Endometrial microvascular endothelial cells (primary cell): ENCODE measurements around the gene C17orf67. TPM values are rescaled to one million over a fixed set of nuclear protein-coding genes. Genes with fewer than 3 reads are reported as not detected.

Experiments used
- in situ Hi-C: cut with HindIII; loops from 2 replicates; pipeline ENCODE4 v1.10.0; 2017; ENCODE audit warnings: low sequenced_read_pairs, low pct_unique_long_range_greater_than_20kb; ENCODE audit errors: inconsistent ontology term
- total RNA-seq: library from RNA; depleted of rRNA; stranded (reverse); fragments of >200 nt; gene quantifications from one replicate; pipeline ENCODE4 v1.2.3, GENCODE V29; 2015; ENCODE audit errors: inconsistent ontology term

Gene C17orf67
- total RNA-seq, 1 donor from 2014 or later: 1.5 TPM

DNA sequence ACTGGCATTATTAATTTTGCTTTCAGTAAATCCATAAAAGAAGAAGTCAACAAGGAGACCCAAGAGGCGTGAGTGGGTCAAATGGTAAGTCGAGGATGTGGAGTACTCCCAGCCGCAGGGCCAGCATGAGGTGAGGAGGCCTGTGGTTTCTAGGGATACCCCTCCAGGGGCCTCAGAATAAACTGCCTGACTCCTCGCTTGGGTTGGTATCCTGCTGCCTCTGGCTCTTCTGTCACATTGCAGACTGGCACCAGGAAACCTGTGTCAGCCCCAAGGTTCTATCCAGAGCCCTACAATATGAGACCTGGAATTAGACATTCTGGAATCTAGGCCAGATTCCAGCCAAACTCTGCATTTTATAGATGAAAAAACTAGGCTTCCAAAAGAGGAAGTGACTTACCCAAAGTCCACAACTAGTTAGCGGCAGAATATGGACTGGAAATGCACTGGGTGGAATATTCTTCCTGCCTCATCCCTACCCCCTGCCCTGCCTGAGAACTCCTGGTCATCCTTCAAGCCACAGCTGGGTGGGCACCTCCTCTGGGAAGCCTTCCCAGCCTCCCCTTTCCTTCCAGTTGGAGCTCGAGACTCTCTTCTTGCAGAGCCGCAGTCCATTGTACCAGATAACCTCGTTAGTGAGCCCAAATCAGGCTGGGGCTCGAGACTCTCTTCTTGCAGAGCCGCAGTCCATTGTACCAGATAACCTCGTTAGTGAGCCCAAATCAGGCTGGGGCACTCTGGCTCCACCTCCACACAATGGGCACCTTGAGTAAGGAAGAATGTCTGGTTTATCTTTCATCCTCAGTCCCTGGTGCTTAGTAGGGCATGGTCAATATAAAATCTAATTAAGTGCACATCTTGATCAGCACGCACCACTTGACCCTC, 22.6 kb downstream of the C17orf67 start:
- in situ Hi-C loops: no loop called here

DNA sequence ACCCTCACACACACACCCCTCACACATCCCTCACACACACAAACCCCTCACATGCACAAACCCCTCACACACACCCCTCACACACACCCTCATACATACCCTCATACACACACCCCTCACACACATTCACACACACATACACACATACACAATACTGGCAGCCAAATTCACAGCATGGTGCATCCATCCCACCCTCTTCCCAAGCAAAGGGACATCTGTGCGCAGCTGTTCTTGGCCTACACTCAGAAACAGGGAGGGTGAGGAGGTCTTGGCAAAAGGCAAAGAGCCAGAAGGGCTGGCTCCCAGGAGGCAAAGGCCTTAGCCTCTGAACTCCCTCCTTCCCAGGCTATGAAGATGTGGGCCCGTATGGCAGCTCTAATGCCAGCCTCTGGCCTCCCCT, 23.4 kb downstream of the C17orf67 start:
- in situ Hi-C loops: no loop called here

DNA sequence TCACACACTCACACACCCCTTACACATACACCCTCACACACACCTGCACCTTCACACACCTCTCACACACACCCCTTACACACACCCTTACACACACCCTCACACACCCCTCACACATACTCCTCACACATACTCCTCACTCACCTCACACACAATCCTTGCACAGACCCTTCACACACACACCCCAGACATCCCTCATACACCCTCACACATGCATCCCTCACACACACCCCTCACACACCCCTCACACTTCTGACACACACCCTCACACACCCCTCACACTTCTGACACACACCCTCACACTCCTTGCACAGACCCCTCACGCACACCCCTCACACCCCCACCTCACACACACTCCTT, 23.9 kb downstream of the C17orf67 start:
- in situ Hi-C loops: no loop called here

DNA sequence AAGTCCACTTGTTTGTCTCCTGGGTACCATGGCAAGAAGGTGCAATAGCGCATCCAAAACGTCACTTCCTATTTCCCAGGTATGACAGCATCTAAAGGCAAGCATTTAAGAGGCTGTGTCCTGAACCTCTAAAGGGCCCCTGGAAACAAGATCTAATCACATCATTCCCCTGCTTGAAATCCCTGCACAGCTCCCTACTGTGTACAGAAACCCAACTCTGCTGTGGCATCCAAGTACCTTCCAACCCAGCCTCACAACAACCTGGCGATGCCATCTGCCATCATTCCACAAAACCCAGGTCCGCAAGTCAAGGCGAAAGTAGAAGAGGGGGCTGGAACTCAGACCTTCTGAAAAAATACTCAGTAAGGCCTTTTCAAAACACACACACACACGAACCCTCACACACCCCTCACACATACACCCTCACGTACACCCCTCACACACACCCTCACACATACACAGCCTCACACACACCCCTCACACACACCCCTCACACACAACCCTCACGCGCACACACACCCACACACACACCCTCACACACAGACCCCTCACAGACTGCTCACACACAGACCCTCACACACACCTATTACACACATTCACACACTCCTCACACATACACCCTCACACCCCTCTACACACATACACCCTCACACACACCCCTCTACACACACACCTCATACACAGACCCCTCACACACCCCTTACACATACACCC, 24.5 kb downstream of the C17orf67 start:
- in situ Hi-C loops: no loop called here

DNA sequence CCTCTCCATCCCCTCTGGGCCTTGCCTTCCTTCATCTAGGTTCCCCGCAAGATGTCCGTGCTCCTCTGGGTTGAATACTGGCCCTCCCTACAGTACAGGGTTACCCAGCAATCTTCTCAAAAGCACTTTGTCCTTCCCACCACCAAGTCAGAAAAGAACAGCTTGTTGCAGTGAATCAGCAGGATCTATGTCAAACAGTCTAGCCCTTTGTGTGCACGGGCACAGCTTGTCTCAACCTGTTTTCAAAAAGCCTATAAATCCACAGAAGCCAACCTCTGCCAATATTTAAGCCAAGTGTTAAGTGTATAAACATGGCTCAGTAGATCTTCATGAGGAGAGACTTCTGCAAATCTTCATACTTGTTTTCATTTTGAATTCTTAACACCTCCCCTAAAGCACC, 25.2 kb downstream of the C17orf67 start:
- in situ Hi-C loops: no loop called here

DNA sequence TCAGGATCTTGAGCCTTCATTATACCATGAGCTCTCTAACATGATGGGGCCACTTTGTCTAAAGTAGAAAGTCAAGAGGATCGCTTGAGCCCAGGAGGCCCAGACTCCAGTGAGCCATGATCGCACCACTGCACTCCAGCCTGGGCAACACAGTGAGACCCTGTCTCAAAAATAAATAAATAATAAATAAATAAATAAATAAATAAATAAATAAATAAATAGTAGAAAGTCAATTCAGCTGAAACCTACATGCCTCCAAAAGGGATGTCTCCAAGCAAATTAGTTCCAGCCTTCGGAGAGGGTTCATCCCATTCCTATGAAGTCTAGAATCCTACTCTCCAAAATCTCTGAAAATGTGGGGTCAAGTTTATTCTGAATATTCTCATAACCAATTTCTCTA, 26.0 kb downstream of the C17orf67 start:
- in situ Hi-C loops: no loop called here

DNA sequence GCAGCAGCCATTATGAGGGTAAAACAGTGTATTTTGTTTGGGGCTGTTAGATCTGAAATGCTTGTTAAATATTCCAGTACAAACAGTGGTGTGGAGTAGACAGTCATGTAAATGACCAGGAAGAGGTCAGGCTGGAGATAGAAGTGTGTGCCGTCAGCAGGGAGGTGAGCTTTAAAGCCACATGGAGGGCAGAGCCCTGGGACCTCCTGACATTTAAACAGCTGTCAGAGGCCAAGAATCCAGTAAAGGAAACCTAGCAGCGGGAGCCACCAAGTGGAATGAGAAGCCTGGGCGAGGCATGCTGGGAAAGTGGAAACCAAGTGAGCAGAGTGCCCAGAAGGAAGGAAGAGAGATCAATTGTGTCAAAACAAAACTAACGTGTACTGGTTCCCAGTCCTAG, 26.8 kb downstream of the C17orf67 start:
- in situ Hi-C loops: no loop called here

DNA sequence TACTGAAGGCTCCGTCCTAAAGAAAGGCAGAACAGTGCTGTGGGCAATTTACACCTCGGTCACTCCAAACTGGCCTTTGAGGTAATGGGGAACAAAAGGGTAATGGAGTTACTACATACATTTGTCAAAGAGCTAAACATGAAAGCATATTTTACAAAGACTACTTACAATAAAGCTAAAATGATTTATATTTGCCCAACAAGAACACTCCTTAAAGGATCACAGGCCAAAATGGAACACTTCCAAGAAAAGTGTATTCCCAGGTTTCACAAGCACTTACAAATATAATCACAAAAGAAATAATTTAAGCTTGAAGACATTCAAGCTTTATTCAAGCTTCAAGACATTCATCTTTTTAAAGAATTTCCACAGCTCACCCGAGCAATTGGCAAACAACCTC, 29.3 kb downstream of the C17orf67 start:
- in situ Hi-C loops: no loop called here

DNA sequence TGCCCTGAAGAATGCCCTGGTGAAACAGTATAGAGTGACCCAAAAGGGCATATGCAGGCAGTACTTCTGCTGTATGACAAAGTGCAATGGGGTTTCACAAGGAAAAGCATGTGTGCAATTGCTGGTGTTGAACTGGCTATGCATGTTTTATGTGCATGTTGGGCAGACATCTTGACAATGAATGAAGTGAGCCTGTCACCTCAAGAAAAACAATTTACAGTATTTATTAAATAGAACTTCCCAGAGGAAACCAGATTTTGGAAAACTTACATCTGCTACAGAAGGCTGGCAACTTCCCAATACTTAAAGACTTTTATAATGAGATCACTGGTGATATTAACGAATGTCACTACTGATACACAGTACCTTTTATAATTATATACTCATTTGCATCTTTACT, 30.6 kb downstream of the C17orf67 start:
- in situ Hi-C loops: no loop called here

DNA sequence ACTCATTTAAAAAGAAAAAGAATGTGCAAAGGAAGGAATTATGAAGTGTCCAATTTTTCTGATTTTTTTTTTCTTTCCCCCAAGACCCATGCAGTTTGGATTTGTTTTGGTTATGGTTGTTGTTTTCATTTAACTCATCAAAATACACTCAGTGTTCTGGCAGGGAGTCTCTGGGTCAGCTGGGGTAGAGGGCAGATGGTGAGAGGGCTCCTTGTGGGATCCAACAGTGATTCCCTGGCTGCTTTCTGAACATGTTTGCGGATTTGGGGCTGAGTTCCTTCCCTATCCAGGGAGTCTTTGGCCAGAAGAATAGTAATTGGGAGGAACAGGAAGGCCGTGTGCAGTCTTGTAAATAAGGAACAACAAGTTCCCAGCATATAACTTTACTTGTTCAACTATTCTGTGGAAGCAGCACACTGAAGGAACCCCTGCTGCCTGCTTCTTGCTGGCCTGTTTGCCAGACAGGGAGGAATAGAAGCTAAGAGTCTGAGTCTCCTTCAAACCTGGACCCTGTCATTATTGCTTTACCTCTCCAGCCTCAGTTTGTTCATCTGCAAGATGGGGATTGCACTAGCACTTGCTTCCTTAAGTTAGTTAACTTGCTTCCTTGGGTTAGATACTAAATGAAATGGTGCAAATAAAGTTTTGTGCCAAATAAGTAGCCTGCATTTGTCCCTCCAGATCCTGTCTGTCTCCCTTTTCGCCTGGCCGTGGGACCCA, 32.1 kb downstream of the C17orf67 start:
- in situ Hi-C loops: no loop called here

DNA sequence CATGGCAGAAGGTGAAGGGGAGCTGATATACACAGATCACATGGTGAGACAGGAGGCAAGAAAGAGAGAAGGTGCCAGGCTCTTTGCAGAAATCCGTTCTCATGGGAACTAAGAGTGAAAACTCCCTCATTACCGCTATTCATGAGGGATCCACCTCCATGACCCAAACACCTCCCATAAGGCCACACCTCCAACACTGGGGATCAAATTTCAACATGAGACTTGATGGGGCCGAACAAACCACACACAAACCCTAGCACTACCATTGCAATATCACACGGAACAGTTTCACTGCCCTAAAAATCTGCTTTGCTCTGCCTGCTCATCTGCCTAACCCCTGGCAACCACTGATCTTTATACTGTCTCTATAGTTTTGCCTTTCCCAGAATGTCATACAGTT, 34.8 kb downstream of the C17orf67 start:
- in situ Hi-C loops: no loop called here

DNA sequence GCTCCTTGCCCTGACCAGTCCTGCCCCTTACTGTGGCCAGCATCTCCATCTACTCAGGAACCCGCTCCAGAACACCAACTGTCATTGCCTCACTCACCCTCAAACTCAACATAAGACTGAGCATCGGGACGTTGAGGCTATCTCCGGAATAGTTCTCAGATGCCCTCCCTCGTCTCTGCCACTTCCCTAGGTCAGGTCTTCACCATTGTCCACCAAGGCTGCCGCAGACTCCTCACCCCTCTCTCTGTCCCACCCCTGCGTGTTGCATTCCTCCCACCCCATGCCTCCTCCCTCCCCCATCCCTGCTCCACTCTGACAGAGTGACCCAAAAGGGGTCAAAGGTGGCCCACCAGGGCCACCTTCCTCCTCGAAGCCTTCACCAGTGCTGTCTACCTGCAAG, 37.2 kb downstream of the C17orf67 start:
- in situ Hi-C loops: no loop called here

DNA sequence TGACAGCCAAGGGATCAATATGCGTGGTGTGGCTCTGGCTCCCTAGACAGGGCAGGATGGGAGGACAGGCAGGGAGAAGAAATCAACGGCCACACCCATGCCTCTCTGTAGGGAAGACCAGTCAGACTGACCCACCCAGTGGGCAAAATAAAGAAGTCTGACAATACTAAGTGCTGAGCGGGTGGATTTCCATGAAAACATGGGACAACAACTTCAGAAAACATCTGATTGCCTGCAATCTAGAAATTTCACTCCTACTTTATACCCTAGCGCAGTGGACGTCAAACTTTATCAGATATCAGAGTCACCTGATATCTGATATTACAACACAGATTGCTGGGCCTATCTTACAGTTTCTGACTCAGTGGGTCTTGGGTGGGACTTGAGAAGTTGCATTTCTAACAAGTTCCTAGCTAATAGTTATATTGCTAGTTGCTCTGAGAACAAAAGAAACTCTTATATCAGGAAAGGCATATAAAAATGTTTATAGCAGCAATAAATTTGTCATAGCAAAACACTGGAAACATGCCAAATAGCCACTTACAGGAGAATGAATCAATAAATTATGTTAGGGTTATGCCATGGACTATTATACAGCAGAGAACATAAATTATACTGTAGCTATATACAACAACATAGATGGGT, 38.4 kb downstream of the C17orf67 start:
- in situ Hi-C loops: no loop called here

DNA sequence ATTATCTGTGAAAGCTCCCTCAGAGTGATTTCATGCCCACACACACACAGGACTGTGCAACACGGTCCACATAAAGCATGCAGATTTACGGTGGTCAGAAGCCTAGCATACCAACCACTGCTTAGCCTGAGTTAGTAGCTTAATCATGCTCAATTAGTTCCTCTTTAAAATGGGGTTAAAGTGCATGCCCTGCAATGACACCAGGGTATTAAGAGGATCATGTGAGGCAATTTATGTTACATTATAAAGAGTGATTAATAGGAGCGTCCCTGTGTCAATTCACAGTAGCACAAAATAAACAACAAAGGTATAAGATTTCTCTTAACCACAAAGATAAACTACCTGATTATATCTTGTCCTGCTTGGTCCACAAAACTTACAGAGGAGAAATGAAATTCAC, 39.8 kb downstream of the C17orf67 start:
- in situ Hi-C loops: no loop called here

DNA sequence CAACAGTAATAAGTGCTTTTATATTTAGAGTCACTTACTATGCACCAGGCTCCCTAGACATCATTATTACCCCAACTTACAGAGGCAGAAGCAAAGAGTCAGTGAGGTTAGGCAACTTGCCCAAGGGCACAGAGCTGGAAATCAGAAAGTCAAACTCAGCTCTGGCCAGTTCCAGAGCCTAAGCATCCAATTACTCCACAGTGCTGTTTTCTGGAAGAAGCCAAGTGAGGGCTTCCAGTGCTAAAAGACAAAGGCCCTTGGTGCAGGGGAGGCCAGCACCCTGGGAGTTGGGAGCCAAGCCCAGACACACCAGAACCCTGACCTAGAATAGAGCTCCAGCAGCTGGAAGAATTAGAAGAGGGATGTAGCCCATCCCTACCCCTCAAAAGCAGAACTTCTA, 40.2 kb downstream of the C17orf67 start:
- in situ Hi-C loops: no loop called here

DNA sequence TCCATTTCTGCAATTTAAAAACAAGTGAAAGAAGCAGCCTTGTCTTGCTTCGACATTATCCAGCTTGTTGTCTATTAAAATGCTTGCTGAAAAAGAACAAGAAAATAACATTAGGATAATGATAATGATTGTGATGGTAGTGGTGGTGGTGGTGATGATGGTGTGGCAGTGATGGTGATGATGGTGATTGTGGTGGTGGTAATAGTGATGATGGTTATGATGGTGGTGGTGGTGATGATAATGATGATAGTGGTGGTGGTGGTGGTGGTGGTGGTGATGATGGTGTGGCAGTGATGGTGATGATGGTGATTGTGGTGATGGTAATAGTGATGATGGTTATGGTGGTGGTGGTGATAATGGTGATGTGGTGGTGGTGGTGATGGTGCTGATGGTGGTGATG, 41.5 kb downstream of the C17orf67 start:
- in situ Hi-C loops: no loop called here

DNA sequence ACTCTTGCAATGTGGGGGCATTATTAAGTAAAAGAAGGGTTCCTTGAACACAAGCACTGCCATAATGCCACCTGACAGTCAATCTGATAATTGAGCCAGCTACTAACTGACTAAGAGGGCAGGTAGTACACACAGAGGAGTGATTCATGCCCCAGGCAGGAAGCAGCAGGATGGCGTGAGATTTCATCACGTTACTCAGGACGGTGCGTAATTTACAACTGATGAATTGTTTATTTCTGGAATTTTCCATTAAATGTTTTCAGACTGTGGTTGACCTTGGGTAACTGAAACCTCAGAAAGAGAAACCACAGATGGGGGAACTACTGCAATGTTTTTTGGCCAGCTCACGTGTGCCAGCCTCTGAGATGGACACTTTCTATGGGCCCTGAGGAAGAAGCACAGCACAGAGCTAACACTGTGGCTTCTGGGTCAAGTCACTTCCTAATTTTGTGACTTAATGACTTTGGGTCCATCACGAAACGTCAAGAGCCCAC, 46.7 kb downstream of the C17orf67 start:
- in situ Hi-C loops: no loop called here

DNA sequence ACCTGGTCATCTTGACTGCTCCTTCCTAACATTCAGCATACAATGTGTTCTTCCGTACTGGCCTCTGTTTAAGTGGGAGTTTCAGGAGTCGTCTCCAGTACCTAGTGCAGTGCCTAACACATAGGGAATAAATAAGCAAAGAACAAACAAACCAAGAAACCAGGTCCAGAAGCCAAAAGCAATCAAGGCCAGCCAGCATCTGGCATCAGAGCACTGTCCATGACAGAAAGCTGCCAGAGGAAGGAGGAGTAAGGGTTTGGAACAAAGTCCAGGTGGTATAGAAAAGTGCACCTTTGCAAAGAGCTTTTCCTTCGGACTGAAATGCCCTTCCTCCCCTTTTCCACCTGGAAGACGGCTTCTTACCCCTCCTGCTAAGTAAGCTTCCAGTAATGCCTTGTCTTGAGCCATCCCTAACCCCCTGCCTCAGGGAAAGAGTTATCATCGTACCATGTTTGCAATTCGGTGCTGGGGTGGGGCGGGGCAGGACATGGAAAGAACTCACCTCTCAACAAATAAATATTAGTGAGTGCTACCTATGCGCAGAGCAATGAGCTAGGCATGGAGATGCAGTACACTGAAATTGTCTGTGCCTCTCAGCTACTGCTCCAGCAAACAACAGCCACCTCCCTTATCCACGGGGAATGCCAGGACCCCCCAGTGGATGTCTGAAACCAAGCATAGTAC, 47.6 kb downstream of the C17orf67 start:
- in situ Hi-C loops: no loop called here

DNA sequence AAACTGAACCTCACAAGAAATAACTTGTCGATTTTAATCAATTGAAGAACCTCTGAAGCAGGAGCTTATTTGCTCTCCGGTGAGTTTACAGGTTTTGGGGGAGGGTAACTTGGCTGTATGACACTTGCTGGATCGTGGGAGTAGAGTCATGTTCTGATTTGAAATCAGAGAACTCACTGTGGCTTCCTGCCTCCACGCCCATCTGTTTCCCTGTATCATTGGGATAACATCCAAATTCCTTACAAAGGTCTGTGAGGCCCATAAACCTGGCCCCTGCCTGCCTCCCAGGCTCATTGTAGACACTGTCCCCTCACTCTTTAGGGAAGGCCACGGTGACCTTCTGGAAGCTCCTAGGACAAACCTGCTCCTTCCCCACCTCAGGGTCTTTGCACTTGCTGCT, 48.3 kb downstream of the C17orf67 start:
- in situ Hi-C loops: no loop called here
